HG03378 (cell line): ENCODE measurements around the gene GRIP1.

ENCODE experiments used
- ATAC-seq: cut with Tn5 transposase; IDR thresholded peaks from one replicate; pipeline ENCODE4 v1.9.1; 2021; ENCODE audit warnings: mild to moderate bottlenecking, moderate library complexity; ENCODE audit not compliant: unreplicated experiment

GRIP1 gene

GRCh38 chr12:66482351-66483203 is 196.3 kb downstream of the GRIP1 start:
- no peak for ATAC-seq

GRCh38 chr12:66467932-66468331 is 210.9 kb downstream of the GRIP1 start:
- ATAC-seq: no peak

GRCh38 chr12:66461331-66461730 is 217.5 kb downstream of the GRIP1 start:
- no peak for ATAC-seq

- no peak for ATAC-seq
These were observed 218.9 kb downstream of the GRIP1 start for GRCh38 chr12:66459944-66460482.

- ATAC-seq: no peak
These were observed 222.3 kb downstream of the GRIP1 start for GRCh38 chr12:66456612-66457011.

- ATAC-seq: peak; percentile 83
These were observed 225.0 kb downstream of the GRIP1 start for GRCh38 chr12:66453844-66454243.

- ATAC-seq: no peak
These were observed 225.8 kb downstream of the GRIP1 start for GRCh38 chr12:66453120-66453519.

- ATAC-seq: no peak
These were observed 229.3 kb downstream of the GRIP1 start for GRCh38 chr12:66449531-66449930.

GRCh38 chr12:66447643-66448042 is 231.2 kb downstream of the GRIP1 start:
- ATAC-seq: no peak

- no peak for ATAC-seq
These were observed 232.6 kb downstream of the GRIP1 start for GRCh38 chr12:66446276-66446675.

GRCh38 chr12:66441905-66442559 is 236.8 kb downstream of the GRIP1 start:
- ATAC-seq: no peak

GRCh38 chr12:66438601-66439000 is 240.3 kb downstream of the GRIP1 start:
- no peak for ATAC-seq

- ATAC-seq: no peak
These were observed 248.8 kb downstream of the GRIP1 start for GRCh38 chr12:66430106-66430505.

- no peak for ATAC-seq
These were observed 250.0 kb downstream of the GRIP1 start for GRCh38 chr12:66428870-66429269.

- no peak for ATAC-seq
These were observed 250.6 kb downstream of the GRIP1 start for GRCh38 chr12:66428261-66428660.

- no peak for ATAC-seq
These were observed 252.2 kb downstream of the GRIP1 start for GRCh38 chr12:66426696-66427095.

- no peak for ATAC-seq
These were observed 255.6 kb downstream of the GRIP1 start for GRCh38 chr12:66423266-66423665.

- no peak for ATAC-seq
These were observed 260.0 kb downstream of the GRIP1 start for GRCh38 chr12:66418908-66419307.

GRCh38 chr12:66417217-66417616 is 261.7 kb downstream of the GRIP1 start:
- ATAC-seq: no peak

GRCh38 chr12:66409195-66409871 is 269.5 kb downstream of the GRIP1 start:
- ATAC-seq: peak; percentile 64

GRCh38 chr12:66405395-66405794 is 273.5 kb downstream of the GRIP1 start:
- ATAC-seq: no peak
